NCI-H2107 (cell line): ENCODE results near the gene SYNC.
A peak's percentile ranks its signal among the peaks of the same experiment; 100 is the strongest.
"Not testable (repeated sequence)": the region's sequence is repeated elsewhere in the genome, so short reads cannot be mapped to it uniquely, and the experiment has no call there.

ENCODE experiments used
- DNase-seq: peaks from one replicate; lab custom pipeline; 2025; lab: John Stamatoyannopoulos, UW

The SYNC gene

GRCh38 chr1:32693455-32694174, 9.0 kb downstream of the SYNC start:
- no peak for DNase-seq

GRCh38 chr1:32686387-32686786, 16.2 kb downstream of the SYNC start:
- DNase-seq = no peak

- DNase-seq = no peak
Observed at GRCh38 chr1:32685498-32685897, 17.1 kb downstream of the SYNC start.

- no peak for DNase-seq
Observed at GRCh38 chr1:32684167-32684811, 18.3 kb downstream of the SYNC start.

GRCh38 chr1:32683397-32683796, 19.2 kb downstream of the SYNC start:
- no peak for DNase-seq

- no peak for DNase-seq
Observed at GRCh38 chr1:32681999-32682398, 20.6 kb downstream of the SYNC start.

GRCh38 chr1:32681509-32681908, 21.1 kb downstream of the SYNC start:
- DNase-seq = no peak

- no peak for DNase-seq
Observed at GRCh38 chr1:32680642-32681041, 21.9 kb downstream of the SYNC start.

GRCh38 chr1:32679993-32680392, 22.6 kb downstream of the SYNC start:
- not testable (repeated sequence) for DNase-seq

GRCh38 chr1:32676945-32677344, 25.6 kb downstream of the SYNC start:
- no peak for DNase-seq

GRCh38 chr1:32668716-32669115, 33.9 kb downstream of the SYNC start:
- not testable (repeated sequence) for DNase-seq

- DNase-seq = no peak
Observed at GRCh38 chr1:32666901-32667566, 35.5 kb downstream of the SYNC start.

- no peak for DNase-seq
Observed at GRCh38 chr1:32665915-32666314, 36.7 kb downstream of the SYNC start.

GRCh38 chr1:32659581-32659980, 43.0 kb downstream of the SYNC start:
- no peak for DNase-seq

- DNase-seq = no peak
Observed at GRCh38 chr1:32652244-32652962, 50.2 kb downstream of the SYNC start.

GRCh38 chr1:32651461-32652073, 51.0 kb downstream of the SYNC start:
- no peak for DNase-seq

GRCh38 chr1:32650752-32651460, 51.7 kb downstream of the SYNC start, which contains the start of gene RBBP4:
TSS of gene RBBP4 (plus strand) at chr1:32651208. CDS start at chr1:32651307, 99 bp downstream.
- DNase-seq = peak; percentile 98

- peak; percentile 78 for DNase-seq
Observed at GRCh38 chr1:32650248-32650751, 52.3 kb downstream of the SYNC start, which contains the start of gene ZBTB8OS. TSS of gene ZBTB8OS (minus strand) at chr1:32650550. CDS start at chr1:32650529, 21 bp downstream.

GRCh38 chr1:32647308-32648134, 55.0 kb downstream of the SYNC start:
- DNase-seq = no peak

- no peak for DNase-seq
Observed at GRCh38 chr1:32644426-32644825, 58.1 kb downstream of the SYNC start.
